GM21723 (cell line): ENCODE measurements around the gene CEP95.
A peak's percentile ranks its signal among the peaks of the same experiment; 100 is the strongest.
"Not testable (repeated sequence)": the region's sequence is repeated elsewhere in the genome, so short reads cannot be mapped to it uniquely, and the experiment has no call there.

Source experiments
- ATAC-seq: cut with Tn5 transposase; IDR thresholded peaks from one replicate; pipeline ENCODE4 v1.9.1; 2021; ENCODE audit warnings: mild to moderate bottlenecking, moderate library complexity; ENCODE audit not compliant: unreplicated experiment

The CEP95 gene, protein sequence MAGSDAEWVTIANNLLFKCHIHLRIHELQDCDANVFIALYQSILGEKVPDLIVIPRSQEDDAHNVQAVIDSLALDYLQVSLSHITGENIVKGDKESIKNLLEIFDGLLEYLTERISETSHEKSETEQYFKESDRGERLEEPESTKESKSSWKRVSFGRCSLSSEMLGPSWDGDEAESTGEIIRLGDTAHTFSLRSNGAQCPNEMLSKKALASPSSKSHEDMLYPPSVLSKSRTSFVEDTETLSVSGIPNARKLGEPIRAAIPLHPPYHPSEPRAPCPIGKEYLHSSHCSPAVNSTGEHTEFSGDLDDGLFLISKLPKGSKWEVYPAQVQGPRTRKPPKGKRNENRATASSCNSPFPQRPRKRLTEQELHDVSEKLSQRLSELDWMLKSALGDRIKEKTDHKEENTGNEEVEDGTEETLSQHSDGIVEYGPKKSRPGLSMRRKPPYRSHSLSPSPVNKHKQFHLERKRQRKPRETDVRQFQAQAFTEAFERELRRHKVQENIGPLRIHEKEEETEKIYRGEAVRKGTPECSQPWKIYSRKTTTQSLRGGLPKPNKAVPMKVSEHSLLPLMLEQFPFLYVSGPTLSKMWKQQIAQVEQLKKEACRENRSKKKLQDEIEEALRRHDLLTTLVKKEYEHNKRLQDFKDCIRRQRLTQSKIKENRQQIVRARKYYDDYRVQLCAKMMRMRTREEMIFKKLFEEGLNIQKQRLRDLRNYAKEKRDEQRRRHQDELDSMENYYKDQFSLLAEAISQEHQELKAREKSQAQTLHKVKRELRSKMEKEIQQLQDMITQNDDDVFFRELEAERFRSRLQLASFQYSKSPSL

DNA sequence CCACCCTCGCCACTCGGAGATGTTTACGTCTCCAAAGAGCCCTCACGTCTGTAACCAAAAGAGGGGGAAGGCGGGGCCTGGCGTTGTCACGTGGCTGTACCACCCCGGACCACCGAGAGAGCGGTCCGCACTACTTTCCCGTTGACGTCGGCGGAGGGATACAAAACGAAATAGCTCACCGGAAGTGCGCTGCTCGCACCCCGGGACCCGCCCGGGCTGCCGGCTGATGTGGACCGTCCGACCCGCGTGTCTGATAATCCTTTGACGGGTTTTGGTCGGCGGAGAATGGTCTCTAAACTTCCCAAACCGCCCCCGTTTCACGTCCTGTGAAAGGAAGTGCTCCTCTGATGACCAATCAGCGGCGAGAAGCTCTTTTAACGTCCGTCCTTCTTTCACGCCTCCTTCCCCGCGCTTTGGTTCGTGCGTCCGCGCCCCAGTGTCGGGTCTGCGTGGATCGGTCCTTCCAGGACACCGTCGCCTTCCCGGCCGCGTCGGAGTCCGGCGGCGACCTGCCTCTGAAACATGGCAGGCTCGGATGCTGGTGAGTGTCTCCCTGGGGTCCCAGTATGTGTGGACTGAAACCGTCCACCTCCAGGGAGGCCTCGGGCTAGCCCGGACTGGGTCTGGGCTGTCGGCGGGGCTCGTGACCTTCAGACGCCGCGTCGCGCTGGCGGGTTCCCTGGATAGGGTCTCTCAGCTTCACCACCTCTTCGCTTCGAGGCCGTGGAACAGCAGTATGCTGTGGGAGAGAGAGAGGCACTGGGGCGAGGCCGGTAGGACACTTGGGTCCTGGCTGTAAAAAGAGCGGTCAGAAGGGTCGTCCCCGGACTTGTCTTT, at the start of gene CEP95:
TSS of gene CEP95 (plus strand) at position 402 of the 837 bp plus-strand sequence. CDS start at position 523, 121 bp downstream.
- ATAC-seq, result peak; percentile 63

DNA sequence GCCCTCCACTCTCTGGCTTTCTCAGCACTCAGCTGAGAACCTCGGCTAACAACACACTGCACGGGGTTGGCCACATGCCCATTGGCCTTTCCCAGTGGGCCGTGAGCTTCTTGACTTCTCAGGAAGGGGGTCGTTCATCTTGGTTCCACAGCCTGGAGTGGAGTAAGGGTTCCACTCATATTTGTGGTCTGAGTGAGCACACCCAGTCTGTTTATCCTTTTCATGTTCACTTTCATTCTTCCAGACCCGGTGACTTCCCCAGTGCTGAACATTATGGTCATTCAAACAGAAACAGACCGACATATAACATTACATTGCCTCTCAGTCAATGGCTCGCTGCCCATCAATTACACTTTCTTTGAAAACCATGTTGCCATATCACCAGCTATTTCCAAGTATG, 49.6 kb upstream of the CEP95 start:
- ATAC-seq, result no peak

DNA sequence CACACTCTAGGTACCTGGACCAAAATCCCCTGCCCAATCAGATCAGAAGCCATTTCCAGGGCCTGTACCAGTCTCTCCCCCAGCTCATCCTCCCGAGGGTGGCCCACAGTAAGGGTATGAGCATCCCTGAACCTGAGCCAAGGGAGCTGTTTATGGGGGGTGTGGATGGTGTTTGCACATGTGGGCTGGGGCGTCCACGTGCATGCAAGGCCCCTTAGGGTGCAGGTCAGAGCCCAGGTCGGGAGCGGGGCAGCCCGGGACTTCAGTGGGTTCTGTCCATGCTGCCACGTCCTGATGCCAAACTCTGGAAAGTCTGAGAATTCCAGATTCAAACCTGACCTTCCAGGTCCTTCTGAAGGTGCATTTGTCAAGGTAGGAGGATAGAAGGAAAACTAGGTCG, 48.0 kb upstream of the CEP95 start:
- ATAC-seq, result no peak

DNA sequence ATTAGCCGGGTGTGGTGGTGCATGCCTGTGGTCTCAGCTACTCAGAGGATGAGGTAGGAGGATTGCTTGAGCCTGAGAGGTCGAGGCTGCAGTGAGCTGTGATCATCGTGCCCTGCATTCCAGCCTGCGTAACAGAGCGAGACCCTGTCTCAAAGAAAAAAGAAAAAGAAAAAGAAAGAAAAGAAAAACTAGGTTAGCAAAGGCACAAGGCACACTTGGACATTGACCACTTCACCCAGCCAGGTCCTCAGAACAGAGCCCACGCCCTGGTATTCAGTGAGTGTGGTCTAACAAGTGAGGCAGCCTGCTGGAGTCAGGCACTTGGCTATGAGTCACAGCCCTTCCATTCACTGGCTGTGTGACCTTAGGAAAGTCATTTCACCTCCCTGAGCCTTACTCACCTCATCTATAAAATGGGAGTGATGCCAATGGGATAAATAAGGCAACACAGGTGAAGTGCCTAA, 47.5 kb upstream of the CEP95 start:
- ATAC-seq, result no peak

DNA sequence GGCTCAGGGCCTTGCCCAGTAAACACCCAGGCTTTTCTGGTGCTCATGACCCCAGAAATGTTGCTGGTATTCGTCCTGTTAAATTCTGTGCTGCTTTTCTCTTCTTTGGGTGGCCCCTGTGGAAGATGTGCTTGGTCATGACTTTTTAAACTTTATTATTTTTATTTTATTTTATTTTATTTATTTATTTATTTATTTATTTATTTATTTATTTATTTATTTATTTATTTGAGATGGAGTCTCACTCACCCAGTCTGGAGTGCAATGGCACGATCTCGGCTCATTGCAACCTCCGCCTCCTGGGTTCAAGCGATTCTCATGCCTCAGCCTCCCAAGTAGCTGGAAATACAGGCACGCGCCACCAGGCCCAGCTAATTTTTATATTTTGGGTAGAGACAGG, 47.0 kb upstream of the CEP95 start:
- not testable (repeated sequence) for ATAC-seq

DNA sequence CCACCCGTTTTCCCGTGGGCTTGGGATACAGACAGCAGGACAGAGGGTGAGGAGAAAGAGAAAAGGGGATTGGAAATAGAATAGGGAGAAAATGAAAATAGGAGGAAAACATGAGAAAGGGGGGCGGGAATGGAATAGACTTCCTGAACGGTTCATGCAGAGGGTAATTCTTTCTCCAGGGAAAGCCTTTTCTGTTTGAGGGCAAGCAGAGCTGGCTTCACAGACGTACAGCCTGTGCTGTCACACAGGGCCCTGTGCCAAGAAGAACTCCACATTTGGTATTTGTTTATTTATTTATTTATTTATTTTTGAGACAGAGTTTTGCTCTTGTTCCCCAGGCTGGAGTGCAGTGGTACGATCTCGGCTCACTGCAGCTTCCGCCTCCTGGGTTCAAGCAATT, 45.8 kb upstream of the CEP95 start:
- ATAC-seq, result no peak

DNA sequence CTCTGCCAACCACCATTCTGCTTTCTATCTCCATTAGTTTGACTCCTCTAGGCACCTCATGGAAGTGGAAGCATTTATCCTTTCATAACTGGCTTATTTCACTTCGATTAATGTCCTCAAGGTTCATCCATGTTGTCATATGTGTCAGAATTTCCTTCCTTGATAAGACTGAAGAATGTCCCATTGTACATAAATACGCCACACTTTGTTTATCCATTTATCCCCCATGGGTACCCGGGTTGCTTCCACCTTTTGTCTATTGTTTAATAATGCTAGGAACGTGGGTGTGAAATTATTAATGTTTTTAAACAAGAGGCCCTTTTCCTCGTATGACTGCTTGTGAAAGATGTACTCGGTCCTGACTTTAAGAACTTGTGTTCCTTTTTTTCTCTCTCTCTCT, 45.0 kb upstream of the CEP95 start:
- ATAC-seq, result no peak

DNA sequence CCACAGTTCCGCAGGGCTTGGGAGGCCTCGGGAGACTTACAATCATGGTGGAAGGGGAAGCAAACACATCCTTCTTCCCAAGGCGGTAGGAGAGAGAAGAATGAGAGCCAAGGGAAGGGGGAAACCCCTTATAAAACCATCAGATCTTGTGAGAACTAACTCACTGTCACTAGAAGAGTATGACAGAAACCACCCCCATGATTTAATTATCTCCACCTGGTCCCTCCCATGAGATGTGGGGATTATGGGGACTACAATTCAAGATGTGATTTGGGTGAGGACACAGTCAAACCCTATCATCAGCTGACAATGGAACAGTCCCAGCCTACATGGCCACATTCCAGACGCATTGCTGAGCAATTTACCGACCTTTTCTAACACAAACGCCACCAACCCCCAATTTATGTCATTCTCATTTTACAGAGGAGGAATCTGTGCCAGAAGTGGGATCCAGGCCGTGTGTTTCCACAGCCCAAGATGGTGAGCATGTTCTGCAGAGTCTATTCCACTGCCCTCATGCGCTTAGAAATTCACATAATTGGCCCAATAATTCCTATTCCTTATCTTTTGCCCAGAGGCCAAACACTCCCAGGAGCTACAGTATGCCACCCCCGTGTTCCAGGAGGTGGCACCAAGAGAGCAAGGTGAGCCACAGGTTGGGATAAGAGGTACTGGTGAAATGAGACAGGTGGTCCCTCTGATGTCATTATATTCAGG, 40.6 kb upstream of the CEP95 start:
- ATAC-seq, result no peak

DNA sequence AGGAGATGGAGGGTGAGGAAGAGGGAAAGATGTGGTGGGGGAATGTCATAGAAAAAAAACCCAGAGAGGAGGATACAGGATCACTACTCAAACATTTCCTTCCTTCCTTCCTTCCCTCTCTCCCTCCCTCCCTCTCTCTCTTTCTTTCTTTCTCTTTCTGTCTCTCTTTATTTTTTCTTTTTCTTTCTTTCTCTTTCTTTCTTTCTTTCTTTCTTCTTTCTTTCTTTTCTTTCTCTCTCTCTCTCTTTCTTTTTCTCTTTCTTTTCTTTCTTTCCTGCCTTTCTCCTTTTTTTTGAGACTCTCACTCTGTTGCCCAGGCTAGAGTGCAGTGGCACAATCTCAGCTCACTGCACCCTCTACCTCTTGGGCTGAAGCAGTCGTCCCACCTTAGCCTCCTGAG, 39.9 kb upstream of the CEP95 start:
- not testable (repeated sequence) for ATAC-seq

DNA sequence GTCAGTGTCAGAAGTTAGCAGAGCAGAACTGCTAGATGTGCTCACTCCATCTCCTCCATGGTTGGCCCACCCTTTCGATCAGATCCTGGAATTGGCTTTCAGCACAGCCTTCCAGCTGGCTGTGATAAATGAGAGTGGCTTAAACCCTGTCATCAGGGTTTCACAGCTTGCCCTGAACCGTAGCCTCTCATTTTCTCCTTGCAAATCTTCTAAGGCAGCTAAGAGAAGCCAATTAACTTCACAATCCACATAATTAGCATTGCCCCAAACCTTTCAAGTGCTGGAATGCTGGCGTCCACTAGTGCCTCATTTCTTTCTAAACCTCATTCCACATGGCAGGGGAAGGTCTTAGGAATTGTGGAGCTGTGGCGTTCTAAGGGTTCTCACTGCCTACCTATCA, 36.2 kb upstream of the CEP95 start:
- no peak for ATAC-seq

DNA sequence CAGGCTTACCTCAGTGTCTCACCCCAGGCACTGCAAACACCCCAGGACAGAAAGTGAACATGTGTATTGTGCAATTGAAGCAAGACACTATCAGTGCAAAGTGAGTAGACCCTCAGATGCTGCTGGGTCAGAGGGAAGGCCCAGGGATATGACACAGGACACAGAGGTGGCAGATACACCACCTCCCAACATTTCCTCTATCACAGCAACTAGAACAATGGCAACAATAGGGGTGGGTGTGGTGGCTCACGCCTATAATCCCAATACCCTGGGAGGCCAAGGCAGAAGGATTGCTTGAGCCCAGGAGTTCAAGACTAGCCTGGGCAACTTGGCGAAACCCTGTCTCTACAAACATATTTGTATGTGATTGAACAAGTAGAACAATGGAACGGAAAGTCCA, 35.3 kb upstream of the CEP95 start:
- no peak for ATAC-seq

DNA sequence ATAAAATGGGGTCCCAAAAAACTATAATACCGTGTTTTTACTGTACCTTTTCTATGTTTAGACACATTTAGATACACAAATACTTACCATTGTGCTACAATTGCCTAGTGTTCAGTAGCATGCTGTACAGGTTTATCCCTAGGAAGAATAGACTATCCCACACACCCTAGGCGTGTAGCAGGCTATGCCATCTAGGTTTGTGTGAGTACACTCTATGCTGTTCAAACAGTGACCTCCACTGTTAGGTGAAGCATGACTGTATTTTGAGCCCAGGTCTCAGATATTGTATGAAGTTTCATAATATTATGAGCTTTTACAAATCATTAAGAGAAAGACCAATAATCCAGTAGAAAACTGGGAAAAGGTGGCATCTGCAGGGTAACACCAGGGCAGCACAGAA, 34.2 kb upstream of the CEP95 start:
- ATAC-seq, result no peak

DNA sequence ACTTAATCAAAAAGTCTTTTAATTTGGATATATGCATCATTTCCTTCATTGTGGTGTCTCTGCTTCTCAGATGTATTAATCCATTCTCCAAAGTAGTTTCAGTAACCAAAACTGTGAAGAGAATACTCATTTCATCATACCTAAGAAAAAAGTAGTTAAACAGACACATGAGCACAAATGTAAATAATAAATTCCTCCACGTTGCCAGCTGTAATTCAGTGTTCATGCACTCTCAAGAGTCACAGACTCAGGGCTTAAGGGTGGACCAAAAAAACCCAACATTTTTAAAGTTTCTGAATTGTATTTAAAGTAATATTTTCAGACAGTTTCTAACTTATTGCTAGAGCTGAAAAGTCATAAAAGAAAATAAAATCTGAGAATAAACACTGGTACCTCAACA, 28.9 kb upstream of the CEP95 start:
- no peak for ATAC-seq

DNA sequence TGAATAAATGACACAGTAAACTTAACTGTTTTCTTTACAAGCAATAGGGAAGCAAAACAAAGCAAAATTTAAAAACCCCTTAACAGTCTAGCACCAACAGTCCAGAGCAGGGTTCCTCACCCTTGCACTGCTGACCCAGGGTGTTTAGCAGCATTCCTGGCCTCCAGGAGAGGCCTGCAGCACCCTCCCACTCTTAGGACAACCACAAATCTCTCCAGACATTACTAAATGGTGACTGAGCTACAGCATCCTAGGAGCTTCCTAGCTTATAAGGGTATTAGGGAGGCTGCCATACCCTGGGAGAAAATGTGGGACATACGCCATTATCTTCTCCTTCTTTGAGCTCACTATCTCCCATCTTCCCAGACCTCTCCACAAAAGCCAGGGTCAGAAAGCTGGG, 25.8 kb upstream of the CEP95 start:
- ATAC-seq, result no peak

DNA sequence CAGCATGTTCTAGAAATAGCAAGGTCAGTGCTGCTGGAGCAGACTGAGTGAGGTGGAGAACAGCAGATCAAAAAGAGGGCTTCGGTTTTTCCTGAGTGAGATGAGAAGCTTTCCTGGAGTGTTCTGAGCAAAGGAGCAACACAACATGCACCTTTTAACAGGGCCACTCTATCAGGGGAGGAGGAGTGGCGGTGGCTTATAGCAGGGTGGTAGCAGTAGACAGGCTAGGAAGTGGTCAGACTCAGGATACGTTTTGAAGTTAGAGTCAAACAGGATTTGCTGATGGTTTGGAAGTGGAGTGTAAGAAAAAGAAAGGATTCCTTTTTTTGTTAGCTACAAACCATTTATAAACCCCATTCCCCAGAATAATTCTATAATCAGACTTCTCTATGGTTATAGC, 22.4 kb upstream of the CEP95 start:
- ATAC-seq, result no peak

DNA sequence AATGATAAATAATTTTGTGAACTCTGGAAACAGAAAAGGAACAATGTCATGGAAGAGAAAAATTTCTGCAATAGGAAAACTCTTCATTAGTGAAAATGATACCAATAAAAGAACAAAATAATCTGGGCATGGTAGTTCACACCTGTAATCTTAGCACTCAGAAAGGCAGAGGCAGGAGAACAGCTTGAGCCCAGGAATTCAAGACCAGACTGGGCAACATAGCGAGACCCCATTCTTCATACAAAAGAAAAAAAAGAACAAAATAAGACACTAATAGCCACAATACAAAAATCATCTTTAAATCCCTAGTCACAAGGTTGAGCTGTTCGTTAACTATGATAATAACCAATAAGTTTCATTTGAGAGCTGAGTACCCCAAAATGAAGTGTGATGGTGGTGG, 18.5 kb upstream of the CEP95 start:
- ATAC-seq, result no peak

DNA sequence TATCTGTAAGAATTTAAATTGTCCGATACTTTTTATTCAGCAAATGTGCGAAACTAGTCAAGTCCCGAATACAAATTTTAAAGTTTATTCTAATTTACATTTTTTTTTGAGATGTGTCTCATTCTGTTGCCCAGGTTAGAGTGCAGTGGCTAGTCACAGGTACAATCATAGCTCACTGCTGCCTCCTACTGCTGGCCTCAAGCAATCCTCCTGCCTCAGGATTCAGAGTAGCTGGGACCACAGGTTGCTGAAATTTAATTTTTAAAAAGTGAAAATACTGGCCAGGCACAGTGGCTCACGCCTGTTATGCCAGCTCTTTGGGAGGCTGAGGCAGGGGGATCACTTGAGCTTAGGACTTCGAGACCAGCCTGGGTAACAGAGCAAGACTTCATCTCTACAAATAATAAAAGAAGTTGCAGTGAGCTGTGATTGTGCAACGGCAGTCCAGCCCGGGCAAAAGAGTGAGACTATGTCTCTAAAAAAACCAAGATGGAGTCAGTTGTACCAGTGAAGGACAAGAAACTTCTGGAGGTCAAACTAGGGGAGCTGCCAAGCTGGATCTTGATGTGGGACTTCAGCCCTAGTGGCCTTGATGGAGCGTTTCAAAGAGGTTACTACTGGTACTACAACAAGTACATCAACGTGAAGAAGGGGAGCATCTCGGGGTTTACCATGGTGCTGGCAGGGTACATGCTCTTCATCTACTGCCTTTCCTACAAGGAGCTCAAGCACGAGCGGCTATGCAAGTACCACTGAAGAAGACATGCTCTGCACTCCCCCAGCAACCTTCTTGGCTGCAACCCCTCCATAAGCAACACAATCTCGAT, 15.5 kb upstream of the CEP95 start:
- ATAC-seq, result no peak

DNA sequence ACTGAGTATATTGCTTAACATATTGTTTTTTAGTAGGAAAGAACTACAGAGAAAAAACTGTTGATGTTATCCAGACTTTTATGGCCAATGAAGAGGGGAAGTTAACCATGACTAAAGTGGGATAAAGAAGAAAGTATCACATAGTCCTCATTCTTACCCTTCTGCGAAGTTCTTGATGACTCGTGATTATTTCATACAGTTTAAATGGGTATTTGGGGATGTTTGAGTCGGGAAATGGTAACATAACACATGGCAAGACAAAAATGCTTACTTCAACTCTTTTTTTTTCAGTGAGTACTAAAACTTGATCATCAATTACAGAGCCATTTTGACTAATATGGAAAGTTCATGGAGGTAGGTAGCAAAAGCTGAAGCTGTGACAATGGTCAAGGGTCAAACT, 14.8 kb upstream of the CEP95 start:
- no peak for ATAC-seq

DNA sequence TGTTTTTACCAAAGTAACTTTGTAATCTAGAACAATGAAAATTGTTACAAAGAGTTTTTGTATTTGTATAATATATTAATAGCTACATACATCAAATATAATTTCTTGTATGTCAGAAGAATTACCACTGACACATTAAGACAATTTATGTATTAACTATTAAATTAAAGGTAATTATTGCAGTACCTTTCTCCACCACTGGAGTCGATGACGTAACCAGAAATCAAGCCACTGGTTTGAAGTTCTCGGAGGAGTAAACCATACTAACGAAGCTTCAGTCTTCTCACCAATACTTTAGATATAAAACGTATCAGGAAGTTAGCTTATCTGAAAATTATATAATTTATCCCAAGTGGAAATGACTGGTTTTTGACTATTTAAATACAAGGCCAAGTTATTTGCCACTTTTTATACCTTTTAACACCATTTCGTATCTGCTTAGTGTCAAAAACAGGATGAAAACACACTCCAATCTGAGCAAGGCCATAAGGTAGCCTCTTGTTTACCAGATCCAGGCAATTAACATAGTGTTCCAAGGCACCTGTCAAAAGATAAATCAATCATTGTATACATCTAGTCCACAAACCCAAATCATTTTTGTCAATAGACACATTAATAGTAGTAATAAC, 14.2 kb upstream of the CEP95 start:
- ATAC-seq, result no peak
